ENCODE measurements around the gene GPR37. TPM values are rescaled to one million over a fixed set of nuclear protein-coding genes. Genes with fewer than 3 reads are reported as not detected.

The GPR37 gene
- total RNA-seq, 1 experiment from 2014 or later, result 0.30 TPM

GRCh38 chr7:124768525-124768924 is 2.9 kb upstream of the GPR37 start:
- Histone ChIP-seq H3K4me3 (no peak overlapping the region), H3K36me3 (no peaks in the 10 kb centered on the region), H3K27me3 (no peaks in the 10 kb centered on the region), H3K4me1 (no peaks in the 10 kb centered on the region), H3K27ac (no peak overlapping the region), H3K9me3 (replicated peaks) (no peaks in the 10 kb centered on the region)
- no peak for DNase-seq

GRCh38 chr7:124764847-124765400 is 668 bp downstream of the GPR37 start:
- Histone ChIP-seq H3K27me3 (no peaks in the 10 kb centered on the region; the same call in 1 of the 2 replicates), H3K4me1 (0 out of 2 replicates have a peak, but pooled peaks cover 3% of the 10 kb centered on the region), H3K9me3 (replicated peaks) (no peaks in the 10 kb centered on the region), H3K4me3 (peak overlapping the region; percentile 60; the same call in 1 of the 2 replicates), H3K36me3 (0 out of 2 replicates have a peak, but pooled peaks cover 2% of the 10 kb centered on the region), H3K27ac (no peak overlapping the region)
- DNase-seq, result no peak

- Histone ChIP-seq H3K27me3 (no peaks in the 10 kb centered on the region; the same call in 1 of the 2 replicates), H3K36me3 (0 out of 2 replicates have a peak, but pooled peaks cover 2% of the 10 kb centered on the region), H3K4me1 (0 out of 2 replicates have a peak, but pooled peaks cover 3% of the 10 kb centered on the region), H3K9me3 (replicated peaks) (no peaks in the 10 kb centered on the region), H3K27ac (no peak overlapping the region), H3K4me3 (no peak overlapping the region)
- DNase-seq, result no peak
These were observed 1.3 kb downstream of the GPR37 start for GRCh38 chr7:124764051-124764846.

GRCh38 chr7:124762611-124763143 is 2.9 kb downstream of the GPR37 start:
- H3K4me3 ChIP-seq, result no peak overlapping the region
- H3K27ac ChIP-seq, result no peak overlapping the region
- no peaks in the 10 kb centered on the region for H3K9me3 ChIP-seq (replicated peaks)
- H3K27me3 ChIP-seq, result no peaks in the 10 kb centered on the region; the same call in 1 of the 2 replicates
- 0 out of 2 replicates have a peak, but pooled peaks cover 2% of the 10 kb centered on the region for H3K36me3 ChIP-seq
- 0 out of 2 replicates have a peak, but pooled peaks cover 3% of the 10 kb centered on the region for H3K4me1 ChIP-seq
- DNase-seq, result no peak

- Histone ChIP-seq H3K27me3 (no peaks in the 10 kb centered on the region; the same call in 1 of the 2 replicates), H3K4me1 (0 out of 2 replicates have a peak, but pooled peaks cover 3% of the 10 kb centered on the region), H3K9me3 (replicated peaks) (no peaks in the 10 kb centered on the region), H3K27ac (no peak overlapping the region), H3K4me3 (no peak overlapping the region), H3K36me3 (0 out of 2 replicates have a peak, but pooled peaks cover 2% of the 10 kb centered on the region)
- DNase-seq, result no peak
These were observed 4.4 kb downstream of the GPR37 start for GRCh38 chr7:124761164-124761715.

- H3K27me3 ChIP-seq, result peaks cover 5% of the 10 kb centered on the region
- H3K4me3 ChIP-seq, result no peak overlapping the region
- 0 out of 2 replicates have a peak, but pooled peaks cover 3% of the 10 kb centered on the region for H3K4me1 ChIP-seq
- H3K27ac ChIP-seq, result no peak overlapping the region
- no peak for DNase-seq
- no peaks in the 10 kb centered on the region for H3K9me3 ChIP-seq (replicated peaks)
- H3K36me3 ChIP-seq, result 0 out of 2 replicates have a peak, but pooled peaks cover 2% of the 10 kb centered on the region
These were observed 7.3 kb downstream of the GPR37 start for GRCh38 chr7:124758327-124758726.

GRCh38 chr7:124754576-124755268 is 10.9 kb downstream of the GPR37 start:
- Histone ChIP-seq H3K9me3 (replicated peaks) (no peaks in the 10 kb centered on the region), H3K4me3 (no peak overlapping the region), H3K4me1 (no peaks in the 10 kb centered on the region), H3K27me3 (peaks cover 5% of the 10 kb centered on the region; the same call in 1 of the 2 replicates), H3K27ac (no peak overlapping the region), H3K36me3 (no peaks in the 10 kb centered on the region)
- no peak for DNase-seq

GRCh38 chr7:124752310-124752709 is 13.3 kb downstream of the GPR37 start:
- no peaks in the 10 kb centered on the region for H3K4me1 ChIP-seq
- no peak overlapping the region for H3K4me3 ChIP-seq
- H3K27me3 ChIP-seq, result peaks cover 5% of the 10 kb centered on the region; the same call in 1 of the 2 replicates
- no peaks in the 10 kb centered on the region for H3K36me3 ChIP-seq
- H3K27ac ChIP-seq, result no peak overlapping the region
- H3K9me3 ChIP-seq (replicated peaks), result no peaks in the 10 kb centered on the region
- no peak for DNase-seq

- H3K27ac ChIP-seq, result no peak overlapping the region
These were observed 14.6 kb downstream of the GPR37 start for GRCh38 chr7:124751027-124751426.

GRCh38 chr7:124747072-124747471 is 18.5 kb downstream of the GPR37 start:
- H3K36me3 ChIP-seq, result no peaks in the 10 kb centered on the region
- no peaks in the 10 kb centered on the region for H3K9me3 ChIP-seq (replicated peaks)
- H3K4me3 ChIP-seq, result no peak overlapping the region
- no peaks in the 10 kb centered on the region for H3K27me3 ChIP-seq
- DNase-seq, result no peak
- H3K27ac ChIP-seq, result no peak overlapping the region
- no peaks in the 10 kb centered on the region for H3K4me1 ChIP-seq

More at GRCh38 chr7:124751027-124751426, 14.6 kb downstream of the GPR37 start:
- Histone ChIP-seq H3K4me3 (no peak overlapping the region), H3K4me1 (no peaks in the 10 kb centered on the region), H3K27me3 (peaks cover 5% of the 10 kb centered on the region; the same call in 1 of the 2 replicates), H3K9me3 (replicated peaks) (no peaks in the 10 kb centered on the region), H3K36me3 (no peaks in the 10 kb centered on the region)
- DNase-seq, result no peak

- Histone ChIP-seq H3K9me3 (replicated peaks) (no peaks in the 10 kb centered on the region), H3K4me3 (no peak overlapping the region), H3K4me1 (no peaks in the 10 kb centered on the region), H3K27me3 (no peaks in the 10 kb centered on the region), H3K27ac (no peak overlapping the region), H3K36me3 (no peaks in the 10 kb centered on the region)
- DNase-seq, result no peak
These were observed 27.0 kb downstream of the GPR37 start for GRCh38 chr7:124738639-124739038.

GRCh38 chr7:124737760-124738300 is 27.8 kb downstream of the GPR37 start:
- H3K4me1 ChIP-seq, result no peaks in the 10 kb centered on the region
- no peak overlapping the region for H3K27ac ChIP-seq
- no peak for DNase-seq
- no peaks in the 10 kb centered on the region for H3K27me3 ChIP-seq
- no peak overlapping the region for H3K4me3 ChIP-seq
- no peaks in the 10 kb centered on the region for H3K36me3 ChIP-seq
- no peaks in the 10 kb centered on the region for H3K9me3 ChIP-seq (replicated peaks)

- DNase-seq, result no peak
These were observed 37.0 kb downstream of the GPR37 start for GRCh38 chr7:124728610-124729009.

More at GRCh38 chr7:124728610-124729009, 37.0 kb downstream of the GPR37 start:
- Histone ChIP-seq H3K27ac (no peak overlapping the region), H3K36me3 (no peaks in the 10 kb centered on the region), H3K9me3 (replicated peaks) (no peaks in the 10 kb centered on the region), H3K4me1 (no peaks in the 10 kb centered on the region), H3K27me3 (no peaks in the 10 kb centered on the region), H3K4me3 (no peak overlapping the region)
